ENCODE results near the gene CORO7.
A peak's percentile ranks its signal among the peaks of the same experiment; 100 is the strongest.

The CORO7 gene

GRCh38 chr16:4416200-4417032 is at the start of gene CORO7:
CORO7 (minus strand) TSS chr16:4416596; CDS start chr16:4416518, 78 bp downstream.
- peak; percentile 52 for DNase-seq (ENCODE audit: low read depth)

- no peak for DNase-seq (ENCODE audit: low read depth)
Observed at GRCh38 chr16:4463522-4464163, 47.2 kb upstream of the CORO7 start.

- DNase-seq (ENCODE audit: low read depth): no peak
Observed at GRCh38 chr16:4461250-4462085, 45.1 kb upstream of the CORO7 start.

GRCh38 chr16:4460936-4461249 is 44.5 kb upstream of the CORO7 start:
- DNase-seq (ENCODE audit: low read depth): no peak

GRCh38 chr16:4455951-4456350 is 39.6 kb upstream of the CORO7 start:
- no peak for DNase-seq (ENCODE audit: low read depth)

- DNase-seq (ENCODE audit: low read depth): no peak
Observed at GRCh38 chr16:4455081-4455480, 38.7 kb upstream of the CORO7 start.

GRCh38 chr16:4454623-4455022 is 38.2 kb upstream of the CORO7 start:
- DNase-seq (ENCODE audit: low read depth): no peak

GRCh38 chr16:4452674-4453073 is 36.3 kb upstream of the CORO7 start:
- no peak for DNase-seq (ENCODE audit: low read depth)

- no peak for DNase-seq (ENCODE audit: low read depth)
Observed at GRCh38 chr16:4450931-4451519, 34.6 kb upstream of the CORO7 start.

GRCh38 chr16:4450430-4450829 is 34.0 kb upstream of the CORO7 start:
- DNase-seq (ENCODE audit: low read depth): no peak

GRCh38 chr16:4443986-4444385 is 27.6 kb upstream of the CORO7 start:
- DNase-seq (ENCODE audit: low read depth): no peak

- DNase-seq (ENCODE audit: low read depth): no peak
Observed at GRCh38 chr16:4443271-4443670, 26.9 kb upstream of the CORO7 start.

GRCh38 chr16:4442371-4442770 is 26.0 kb upstream of the CORO7 start:
- no peak for DNase-seq (ENCODE audit: low read depth)

- DNase-seq (ENCODE audit: low read depth): no peak
Observed at GRCh38 chr16:4437366-4437765, 21.0 kb upstream of the CORO7 start.

- no peak for DNase-seq (ENCODE audit: low read depth)
Observed at GRCh38 chr16:4435337-4436067, 19.1 kb upstream of the CORO7 start.

GRCh38 chr16:4433914-4434787 is 17.8 kb upstream of the CORO7 start:
- DNase-seq (ENCODE audit: low read depth): no peak

GRCh38 chr16:4433228-4433627 is 16.8 kb upstream of the CORO7 start:
- DNase-seq (ENCODE audit: low read depth): no peak

GRCh38 chr16:4431023-4431422 is 14.6 kb upstream of the CORO7 start:
- DNase-seq (ENCODE audit: low read depth): no peak

- no peak for DNase-seq (ENCODE audit: low read depth)
Observed at GRCh38 chr16:4428500-4428899, 12.1 kb upstream of the CORO7 start.

- DNase-seq (ENCODE audit: low read depth): no peak
Observed at GRCh38 chr16:4426722-4427372, 10.5 kb upstream of the CORO7 start.
